Fibroblast of lung (primary cell): ENCODE measurements around the gene ATP13A4.

Experiments used
- EZH2 ChIP-seq: IDR thresholded peaks from 2 replicates; pipeline ENCODE4 v1.5.1; 2012; ENCODE audit warnings: low read length, control low read depth, mild to moderate bottlenecking; ENCODE audit errors: missing control alignments
- TF ChIP-seq, protein P1 (sequence below), 2 donors: IDR thresholded peaks in 1 of 2; conservative IDR thresholded peaks in 1 of 2; 1 replicate in 1 of 2; 2 replicates in 1 of 2; pipeline ENCODE4 v1.5.1; 2011 to 2012; ENCODE audit warnings: low read length in 2 of 2, control low read depth in 1 of 2, inconsistent platforms in 1 of 2, low read depth in 1 of 2, mild to moderate bottlenecking in 1 of 2

DNA sequence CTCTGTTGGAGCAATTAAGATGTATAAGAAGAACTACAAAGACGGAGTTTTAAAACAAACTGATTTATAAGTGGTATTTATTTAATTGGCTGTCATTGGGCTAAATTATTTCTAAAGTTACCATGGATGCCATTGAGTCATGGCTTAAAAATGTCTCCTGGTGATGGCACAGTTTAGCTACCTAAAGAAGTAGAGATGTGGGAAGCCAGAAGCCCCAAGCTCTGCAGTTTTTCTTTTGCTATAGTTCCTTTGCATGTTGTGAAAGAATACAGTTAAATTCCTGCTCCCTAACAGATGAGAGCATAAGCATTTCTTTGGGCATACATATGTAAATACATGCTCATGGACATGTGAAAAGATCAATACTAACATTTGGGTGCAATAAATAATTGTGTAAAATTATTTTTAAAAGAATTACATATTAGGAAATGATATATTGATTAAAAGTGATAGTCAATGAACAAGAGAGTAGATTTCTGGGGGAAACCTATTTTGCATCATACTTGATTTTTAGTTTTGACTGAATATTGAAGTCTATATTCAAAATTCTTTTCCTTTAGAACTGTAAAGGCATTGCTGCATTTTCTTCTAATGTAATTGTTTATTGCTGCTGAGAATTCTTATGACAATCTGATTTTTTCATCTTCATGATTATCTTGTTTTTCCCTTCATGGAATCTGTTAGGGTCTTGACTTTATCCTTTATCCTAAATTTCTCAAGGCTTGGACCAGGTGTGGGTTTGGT, 40.4 kb upstream of the ATP13A4 start:
- TF ChIP-seq, protein P1, sequence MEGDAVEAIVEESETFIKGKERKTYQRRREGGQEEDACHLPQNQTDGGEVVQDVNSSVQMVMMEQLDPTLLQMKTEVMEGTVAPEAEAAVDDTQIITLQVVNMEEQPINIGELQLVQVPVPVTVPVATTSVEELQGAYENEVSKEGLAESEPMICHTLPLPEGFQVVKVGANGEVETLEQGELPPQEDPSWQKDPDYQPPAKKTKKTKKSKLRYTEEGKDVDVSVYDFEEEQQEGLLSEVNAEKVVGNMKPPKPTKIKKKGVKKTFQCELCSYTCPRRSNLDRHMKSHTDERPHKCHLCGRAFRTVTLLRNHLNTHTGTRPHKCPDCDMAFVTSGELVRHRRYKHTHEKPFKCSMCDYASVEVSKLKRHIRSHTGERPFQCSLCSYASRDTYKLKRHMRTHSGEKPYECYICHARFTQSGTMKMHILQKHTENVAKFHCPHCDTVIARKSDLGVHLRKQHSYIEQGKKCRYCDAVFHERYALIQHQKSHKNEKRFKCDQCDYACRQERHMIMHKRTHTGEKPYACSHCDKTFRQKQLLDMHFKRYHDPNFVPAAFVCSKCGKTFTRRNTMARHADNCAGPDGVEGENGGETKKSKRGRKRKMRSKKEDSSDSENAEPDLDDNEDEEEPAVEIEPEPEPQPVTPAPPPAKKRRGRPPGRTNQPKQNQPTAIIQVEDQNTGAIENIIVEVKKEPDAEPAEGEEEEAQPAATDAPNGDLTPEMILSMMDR (conservative IDR thresholded peaks at IDR 0.05 in 1 of 2, IDR thresholded peaks at IDR 0.05 in 1 of 2; ENCODE audit: low read depth in 1 of 2, low read length in 2 of 2), result no peak
- TF ChIP-seq EZH2, result no peak
